ENCODE data around the gene CDC20B. TPM values are rescaled to one million over a fixed set of nuclear protein-coding genes. Genes with fewer than 3 reads are reported as not detected.
A peak's percentile ranks its signal among the peaks of the same experiment; 100 is the strongest.

The CDC20B gene
- total RNA-seq, 1 donor from 2014 or later, result not detected

DNA sequence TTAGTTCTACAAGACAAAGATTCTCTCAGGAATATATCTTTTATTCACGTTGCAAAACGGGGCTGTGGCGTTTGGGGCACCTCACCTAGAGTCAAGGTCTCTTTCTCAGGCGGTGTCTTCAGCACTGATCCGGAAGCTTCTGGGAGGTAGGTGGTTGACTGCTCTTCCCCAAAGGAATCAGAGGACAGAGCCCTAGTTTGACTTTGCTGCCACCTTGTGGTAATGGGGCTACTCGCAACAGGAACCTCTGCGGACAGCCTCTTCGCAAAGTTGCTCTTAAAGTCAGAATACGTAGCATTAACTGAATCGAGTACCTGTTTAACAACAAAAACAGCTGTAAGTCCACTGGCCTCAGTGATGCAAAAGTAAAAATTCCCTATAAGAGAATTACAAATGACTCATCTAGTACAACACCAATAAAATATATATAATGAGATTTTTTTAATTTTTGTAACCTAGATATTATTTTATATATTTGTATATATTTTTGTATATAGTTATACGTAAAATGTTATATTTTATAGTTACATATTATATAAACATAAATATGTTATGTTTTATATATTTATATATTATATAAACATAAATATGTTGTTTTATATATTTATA is 26.3 kb downstream of the CDC20B start:
- TF ChIP-seq, protein P1, sequence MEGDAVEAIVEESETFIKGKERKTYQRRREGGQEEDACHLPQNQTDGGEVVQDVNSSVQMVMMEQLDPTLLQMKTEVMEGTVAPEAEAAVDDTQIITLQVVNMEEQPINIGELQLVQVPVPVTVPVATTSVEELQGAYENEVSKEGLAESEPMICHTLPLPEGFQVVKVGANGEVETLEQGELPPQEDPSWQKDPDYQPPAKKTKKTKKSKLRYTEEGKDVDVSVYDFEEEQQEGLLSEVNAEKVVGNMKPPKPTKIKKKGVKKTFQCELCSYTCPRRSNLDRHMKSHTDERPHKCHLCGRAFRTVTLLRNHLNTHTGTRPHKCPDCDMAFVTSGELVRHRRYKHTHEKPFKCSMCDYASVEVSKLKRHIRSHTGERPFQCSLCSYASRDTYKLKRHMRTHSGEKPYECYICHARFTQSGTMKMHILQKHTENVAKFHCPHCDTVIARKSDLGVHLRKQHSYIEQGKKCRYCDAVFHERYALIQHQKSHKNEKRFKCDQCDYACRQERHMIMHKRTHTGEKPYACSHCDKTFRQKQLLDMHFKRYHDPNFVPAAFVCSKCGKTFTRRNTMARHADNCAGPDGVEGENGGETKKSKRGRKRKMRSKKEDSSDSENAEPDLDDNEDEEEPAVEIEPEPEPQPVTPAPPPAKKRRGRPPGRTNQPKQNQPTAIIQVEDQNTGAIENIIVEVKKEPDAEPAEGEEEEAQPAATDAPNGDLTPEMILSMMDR (conservative IDR thresholded peaks at IDR 0.05; ENCODE audit: low read depth, low read length), result peak; percentile 99
- DNase-seq (ENCODE audit: low read depth), result peak; percentile 19
- no peak overlapping the region for H3K4me3 ChIP-seq (ENCODE audit: low read depth, low read length)

GRCh38 chr5:55146080-55146479 is 26.9 kb downstream of the CDC20B start:
- TF ChIP-seq, protein P1 (conservative IDR thresholded peaks at IDR 0.05; ENCODE audit: low read depth, low read length), result no peak
- no peak for DNase-seq (ENCODE audit: low read depth)
- H3K4me3 ChIP-seq (ENCODE audit: low read depth, low read length), result no peak overlapping the region

- DNase-seq (ENCODE audit: low read depth), result no peak
- no peak overlapping the region for H3K4me3 ChIP-seq (ENCODE audit: low read depth, low read length)
- TF ChIP-seq, protein P1 (conservative IDR thresholded peaks at IDR 0.05; ENCODE audit: low read depth, low read length), result no peak
Observed at GRCh38 chr5:55143624-55144023, 29.4 kb downstream of the CDC20B start.

DNA sequence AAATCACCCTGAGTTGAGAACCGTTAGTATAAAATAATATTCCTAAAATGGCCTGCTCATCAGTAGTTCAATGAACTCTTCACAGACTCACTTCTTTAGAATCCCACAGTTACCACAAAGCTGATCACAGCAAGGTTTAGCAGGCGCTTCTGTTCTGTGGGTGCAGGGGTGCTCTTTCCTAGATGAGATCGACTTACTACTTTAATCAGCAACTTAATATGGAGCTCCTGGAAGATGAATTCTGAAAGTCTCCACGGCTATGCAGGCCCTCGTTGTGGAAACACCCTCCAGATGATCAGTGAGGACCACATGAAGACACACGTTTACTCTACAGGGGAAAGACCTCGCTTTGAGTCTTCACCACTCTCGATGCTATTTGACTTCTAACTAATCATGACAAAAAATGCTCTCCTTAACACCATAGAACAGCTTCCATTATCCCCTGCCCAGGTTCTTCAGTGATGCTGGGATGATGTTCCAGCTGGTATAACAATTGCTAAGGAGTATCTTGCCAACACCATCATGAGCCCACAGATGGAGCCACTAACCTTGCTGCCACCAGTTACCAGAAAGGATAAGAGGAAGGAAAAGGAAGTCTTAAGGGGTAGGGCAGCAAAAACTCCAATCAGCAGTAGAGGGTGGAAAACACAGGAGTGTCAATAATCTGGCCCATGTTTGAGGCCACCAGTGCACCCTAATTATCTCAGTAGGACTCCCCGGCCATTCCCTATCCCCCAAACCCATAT is 30.9 kb downstream of the CDC20B start:
- H3K4me3 ChIP-seq (ENCODE audit: low read depth, low read length), result no peak overlapping the region
- TF ChIP-seq, protein P1 (conservative IDR thresholded peaks at IDR 0.05; ENCODE audit: low read depth, low read length), result no peak
- DNase-seq (ENCODE audit: low read depth), result no peak

DNA sequence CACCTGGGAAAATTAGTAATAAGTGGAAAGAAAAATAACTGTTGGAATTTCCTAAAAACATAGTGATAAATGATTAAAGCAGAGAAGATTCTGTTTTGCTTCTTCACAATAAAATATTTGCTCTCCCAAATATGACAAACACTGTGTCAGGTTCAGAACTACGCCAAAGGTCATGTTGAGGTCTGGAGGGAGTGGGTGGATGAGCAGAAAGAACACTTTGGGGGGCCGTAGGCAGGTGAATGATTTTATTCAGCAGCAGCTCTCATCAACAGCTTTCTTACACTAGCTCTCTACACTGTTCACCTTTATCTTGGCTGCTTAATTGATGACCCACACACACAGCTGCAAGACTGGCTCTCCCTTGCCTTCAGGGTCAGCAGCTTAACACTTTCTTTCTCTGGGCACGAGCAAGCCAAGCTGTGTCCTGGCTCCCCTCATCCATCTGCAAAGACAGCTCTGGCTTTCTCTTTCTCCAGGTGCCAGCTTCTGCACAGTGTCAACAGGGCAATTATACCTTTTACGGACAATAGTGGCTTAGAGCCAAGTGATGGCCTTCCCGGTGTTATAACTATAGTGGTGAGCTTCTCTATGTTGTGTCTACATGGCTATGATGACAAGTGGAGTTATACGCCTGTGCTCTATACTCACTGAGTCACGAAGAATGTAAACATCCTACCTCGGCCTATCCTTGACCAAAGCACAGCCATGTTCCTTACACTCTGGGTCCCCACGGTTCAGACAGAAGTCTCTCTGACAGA is 31.9 kb downstream of the CDC20B start:
- no peak for DNase-seq (ENCODE audit: low read depth)

GRCh38 chr5:55136521-55136920 is 36.5 kb downstream of the CDC20B start:
- no peak overlapping the region for H3K4me3 ChIP-seq (ENCODE audit: low read depth, low read length)

More for the DNA sequence above, 31.9 kb downstream of the CDC20B start:
- TF ChIP-seq, protein P1 (conservative IDR thresholded peaks at IDR 0.05; ENCODE audit: low read depth, low read length), result no peak
- no peak overlapping the region for H3K4me3 ChIP-seq (ENCODE audit: low read depth, low read length)

More at GRCh38 chr5:55136521-55136920, 36.5 kb downstream of the CDC20B start:
- TF ChIP-seq, protein P1 (conservative IDR thresholded peaks at IDR 0.05; ENCODE audit: low read depth, low read length), result no peak
- DNase-seq (ENCODE audit: low read depth), result no peak
